ENCODE measurements around the gene FOXC2.

DNA sequence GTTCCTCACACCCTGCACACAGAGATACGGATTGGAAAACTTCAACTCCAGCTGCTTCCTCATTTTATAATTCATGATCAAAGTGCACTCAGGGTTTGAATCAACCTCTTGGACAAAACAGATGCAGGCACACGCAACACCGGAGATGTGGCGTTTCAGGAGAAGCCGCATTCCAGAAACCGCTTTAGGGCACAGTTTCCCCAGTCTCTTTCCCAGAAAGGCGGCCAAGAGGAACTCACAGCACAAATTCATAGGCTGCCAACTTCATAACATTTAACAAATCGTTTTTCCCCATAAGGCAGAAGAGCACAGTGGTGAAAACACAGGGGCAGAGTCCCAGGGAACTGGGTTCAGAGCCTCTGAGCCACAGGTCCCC lies 20.0 kb upstream of the FOXC2 start:
- TF ChIP-seq CTCF (IDR thresholded peaks at IDR 0.05), result no peak
- TF ChIP-seq POLR2A (IDR thresholded peaks at IDR 0.05), result no peak
